Keratinocyte (primary cell): ENCODE results near the gene DRGX. TPM values are rescaled to one million over a fixed set of nuclear protein-coding genes. Genes with fewer than 3 reads are reported as not detected.
A peak's percentile ranks its signal among the peaks of the same experiment; 100 is the strongest.

Source experiments
- DNase-seq: peaks from one replicate; pipeline ENCODE4 v3.0.0-alpha.2; 2011; ENCODE audit warnings: low read depth, missing footprints, low spot score
- FAIRE-seq: peaks from 2 replicates; lab custom pipeline; 2011; peaks lifted over from hg19 to GRCh38; lab: Jason Lieb, UNC
- H2AFZ ChIP-seq: 2 replicates; pipeline ENCODE4 v1.6.0; 2012; ENCODE audit warnings: low read length, control low read depth, inconsistent platforms; ENCODE audit not compliant: control insufficient read depth
- H3K27ac ChIP-seq: 2 replicates; pipeline ENCODE4 v1.5.1; 2011; ENCODE audit warnings: low read length; ENCODE audit not compliant: control insufficient read depth, insufficient read depth
- H3K27me3 ChIP-seq: 3 replicates; pipeline ENCODE4 v1.6.0; 2011; ENCODE audit warnings: low read length; ENCODE audit not compliant: control insufficient read depth, insufficient read depth; ENCODE audit errors: extremely low read depth
- H3K36me3 ChIP-seq, 2 experiments: 2 replicates in 1 of 2; 3 replicates in 1 of 2; pipeline ENCODE4 v1.5.1; 2011; ENCODE audit warnings: low read length in 2 of 2, mild to moderate bottlenecking in 1 of 2; ENCODE audit not compliant: control insufficient read depth in 2 of 2, insufficient read depth in 2 of 2; ENCODE audit errors: extremely low read depth in 1 of 2
- H3K4me1 ChIP-seq: 3 replicates; pipeline ENCODE4 v1.5.1; 2011; ENCODE audit warnings: low read length; ENCODE audit not compliant: control insufficient read depth, insufficient read depth; ENCODE audit errors: extremely low read depth
- H3K4me2 ChIP-seq: 3 replicates; pipeline ENCODE4 v1.6.0; 2011; ENCODE audit warnings: low read depth, low read length; ENCODE audit not compliant: control insufficient read depth, insufficient read depth; ENCODE audit errors: extremely low read depth
- H3K4me3 ChIP-seq, 3 experiments: fragments of 200-600 bp in 1 of 3; sonication (generic) in 1 of 3; 2 replicates in 2 of 3; 3 replicates in 1 of 3; pipeline ENCODE4 v1.5.1; 2011 to 2016; ENCODE audit warnings: low read length in 3 of 3, mild to moderate bottlenecking in 3 of 3, control low read depth in 2 of 3, inconsistent platforms in 1 of 3, low read depth in 1 of 3, mixed read lengths in 1 of 3, mixed run types in 1 of 3, moderate library complexity in 1 of 3; ENCODE audit not compliant: control insufficient read depth in 2 of 3, insufficient read depth in 2 of 3; ENCODE audit errors: extremely low read depth in 1 of 3
- H3K79me2 ChIP-seq: 2 replicates; pipeline ENCODE4 v1.6.0; 2012; ENCODE audit warnings: low read length; ENCODE audit not compliant: control insufficient read depth, insufficient read depth
- H3K9ac ChIP-seq: 3 replicates; pipeline ENCODE4 v1.6.0; 2011; ENCODE audit warnings: low read length; ENCODE audit not compliant: control insufficient read depth, insufficient read depth; ENCODE audit errors: extremely low read depth
- H3K9me1 ChIP-seq: 3 replicates; pipeline ENCODE4 v1.6.0; 2011; ENCODE audit warnings: low read length; ENCODE audit not compliant: control insufficient read depth, insufficient read depth; ENCODE audit errors: extremely low read depth
- H3K9me3 ChIP-seq: 2 replicates; pipeline ENCODE4 v1.5.1; 2012; ENCODE audit warnings: low read depth, low read length; ENCODE audit not compliant: control insufficient read depth
- H4K20me1 ChIP-seq: 3 replicates; pipeline ENCODE4 v1.6.0; 2011; ENCODE audit warnings: low read length; ENCODE audit not compliant: control insufficient read depth, insufficient read depth; ENCODE audit errors: extremely low read depth
- EZH2 ChIP-seq: IDR thresholded peaks from one replicate; pipeline ENCODE4 v1.6.1; 2012; ENCODE audit warnings: inconsistent platforms, mild to moderate bottlenecking, low read length, moderate library complexity
- dilution Hi-C: fragments of 300-500 bp; cut with MboI; formaldehyde crosslinking; loops from one replicate; pipeline ENCODE4 v1.7.0; 2020; ENCODE audit warnings: low sequenced_read_pairs; ENCODE audit not compliant: extremely low pct_ligation_motif_present
- polyA plus RNA-seq, 5 experiments: library from polyadenylated mRNA; depleted of rRNA in 3 of 5; stranded (reverse) in 3 of 5; stranded (forward) in 1 of 5; unstranded in 1 of 5; fragments of >200 nt; gene quantifications; 1 replicate in 1 of 5; 2 replicates in 3 of 5; 3 replicates in 1 of 5; pipeline versions ENCODE4 v1.2.1 to v1.2.3, GENCODE V29; 2011 to 2012; ENCODE audit warnings: missing spikeins in 2 of 5, low read depth in 1 of 5, low replicate concordance in 1 of 5
- TF ChIP-seq, protein P1 (sequence below), 3 experiments: IDR thresholded peaks in 1 of 3; conservative IDR thresholded peaks in 1 of 3; optimal IDR thresholded peaks in 1 of 3; 2 replicates in 2 of 3; 3 replicates in 1 of 3; pipeline versions ENCODE3 to v1.5.1; 2011; ENCODE audit warnings: low read length in 3 of 3, mild to moderate bottlenecking in 3 of 3, moderate library complexity in 2 of 3, control low read depth in 1 of 3, inconsistent platforms in 1 of 3; ENCODE audit not compliant: insufficient read depth in 2 of 3; ENCODE audit errors: extremely low read depth in 1 of 3

Gene DRGX
- polyA plus RNA-seq, 1 donor (not counting 4 experiments of a cell fraction or from before 2014, with no cell fraction given): not detected

DNA sequence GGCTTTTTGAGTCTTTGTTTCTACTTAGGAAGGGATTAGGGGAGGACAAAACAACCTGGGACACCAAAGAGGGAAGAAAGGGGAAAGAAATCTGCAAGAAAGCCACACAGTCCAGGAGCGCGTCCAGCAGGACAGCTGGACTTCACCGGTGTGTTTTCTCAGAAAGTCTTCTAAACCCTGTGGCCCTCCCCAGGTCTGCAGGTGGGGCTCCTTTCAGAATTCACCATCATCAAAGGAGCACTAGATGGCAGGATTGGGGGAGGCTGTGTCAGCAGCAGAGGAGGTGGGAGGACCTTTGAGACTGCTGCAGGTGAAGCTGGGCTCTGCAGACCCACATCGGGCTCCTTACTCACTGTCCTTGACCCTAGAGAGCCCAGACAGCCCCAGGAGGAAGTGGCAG is 13.9 kb upstream of the DRGX start:
- Histone ChIP-seq H3K36me3 (no peaks in the 10 kb centered on the region), H3K9me1 (no peaks in the 10 kb centered on the region), H2AFZ (no peak overlapping the region), H3K4me1 (no peaks in the 10 kb centered on the region), H3K27ac (no peak overlapping the region), H3K79me2 (no peaks in the 10 kb centered on the region), H3K4me3 (no peak overlapping the region), H3K4me2 (no peak overlapping the region), H4K20me1 (no peaks in the 10 kb centered on the region), H3K9ac (no peak overlapping the region), H3K27me3 (peaks cover 4% of the 10 kb centered on the region), H3K9me3 (no peaks in the 10 kb centered on the region)
- no peak for FAIRE-seq
- DNase-seq: no peak
- dilution Hi-C loops: no loop called here
- no peak for TF ChIP-seq EZH2
- TF ChIP-seq, protein P1, sequence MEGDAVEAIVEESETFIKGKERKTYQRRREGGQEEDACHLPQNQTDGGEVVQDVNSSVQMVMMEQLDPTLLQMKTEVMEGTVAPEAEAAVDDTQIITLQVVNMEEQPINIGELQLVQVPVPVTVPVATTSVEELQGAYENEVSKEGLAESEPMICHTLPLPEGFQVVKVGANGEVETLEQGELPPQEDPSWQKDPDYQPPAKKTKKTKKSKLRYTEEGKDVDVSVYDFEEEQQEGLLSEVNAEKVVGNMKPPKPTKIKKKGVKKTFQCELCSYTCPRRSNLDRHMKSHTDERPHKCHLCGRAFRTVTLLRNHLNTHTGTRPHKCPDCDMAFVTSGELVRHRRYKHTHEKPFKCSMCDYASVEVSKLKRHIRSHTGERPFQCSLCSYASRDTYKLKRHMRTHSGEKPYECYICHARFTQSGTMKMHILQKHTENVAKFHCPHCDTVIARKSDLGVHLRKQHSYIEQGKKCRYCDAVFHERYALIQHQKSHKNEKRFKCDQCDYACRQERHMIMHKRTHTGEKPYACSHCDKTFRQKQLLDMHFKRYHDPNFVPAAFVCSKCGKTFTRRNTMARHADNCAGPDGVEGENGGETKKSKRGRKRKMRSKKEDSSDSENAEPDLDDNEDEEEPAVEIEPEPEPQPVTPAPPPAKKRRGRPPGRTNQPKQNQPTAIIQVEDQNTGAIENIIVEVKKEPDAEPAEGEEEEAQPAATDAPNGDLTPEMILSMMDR (optimal IDR thresholded peaks at IDR 0.05 in 1 of 3, IDR thresholded peaks at IDR 0.05 in 1 of 3, conservative IDR thresholded peaks at IDR 0.05 in 1 of 3; ENCODE audit: extremely low read depth in 1 of 3, insufficient read depth in 2 of 3, low read length in 3 of 3): peak in 1 of 3 experiments; percentile 14

DNA sequence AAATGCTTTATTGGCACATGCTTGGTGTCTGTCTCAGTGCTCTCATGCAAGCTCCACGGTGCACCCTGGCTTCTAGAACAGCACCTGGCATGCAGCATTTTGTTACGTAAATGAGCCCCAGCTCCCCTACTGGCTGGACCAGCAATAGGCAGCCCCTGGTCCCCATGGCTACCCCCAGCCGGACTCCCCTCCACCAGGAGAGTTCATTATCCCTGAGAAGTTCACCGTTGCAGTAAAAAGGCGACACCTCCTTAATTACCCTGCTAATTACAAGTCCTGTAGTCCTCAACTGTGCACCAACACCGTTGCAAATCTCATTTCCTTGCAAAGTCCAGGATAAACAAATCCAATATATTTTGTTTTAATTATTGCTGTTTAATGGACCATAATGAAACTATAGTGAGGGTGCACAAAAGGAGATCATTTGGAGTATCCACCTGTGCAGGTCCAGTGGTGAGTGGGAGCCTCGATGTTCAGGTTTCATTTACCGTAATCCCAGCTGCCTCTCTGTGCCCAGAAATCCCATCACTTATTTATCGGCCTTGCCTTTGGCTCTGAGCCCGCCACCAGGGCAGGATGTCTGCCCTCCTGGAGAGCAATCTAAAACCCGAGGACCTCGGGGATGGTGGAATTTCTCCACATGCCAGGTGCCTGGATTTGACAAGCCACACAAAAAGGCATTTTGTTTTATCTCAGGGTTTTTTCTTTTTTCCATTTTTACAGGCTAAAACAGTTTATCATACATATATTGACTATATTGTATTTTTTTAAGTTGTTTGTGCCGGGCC is 12.8 kb upstream of the DRGX start:
- Histone ChIP-seq H3K4me2 (no peak overlapping the region), H3K9me1 (no peaks in the 10 kb centered on the region), H3K4me1 (no peaks in the 10 kb centered on the region), H2AFZ (no peak overlapping the region), H4K20me1 (no peaks in the 10 kb centered on the region), H3K27ac (no peak overlapping the region), H3K79me2 (no peaks in the 10 kb centered on the region), H3K36me3 (no peaks in the 10 kb centered on the region), H3K27me3 (peaks cover 7% of the 10 kb centered on the region), H3K9me3 (no peaks in the 10 kb centered on the region), H3K9ac (no peak overlapping the region), H3K4me3 (no peak overlapping the region)
- DNase-seq: no peak
- no peak for FAIRE-seq
- dilution Hi-C loops: no loop called here
- no peak for TF ChIP-seq EZH2
- TF ChIP-seq, protein P1 (optimal IDR thresholded peaks at IDR 0.05 in 1 of 3, IDR thresholded peaks at IDR 0.05 in 1 of 3, conservative IDR thresholded peaks at IDR 0.05 in 1 of 3; ENCODE audit: extremely low read depth in 1 of 3, insufficient read depth in 2 of 3, low read length in 3 of 3): peak in 2 of 3 experiments; percentile 24 to 30
